Measurements from ENCODE around the gene CELSR2. TPM values are rescaled to one million over a fixed set of nuclear protein-coding genes. Genes with fewer than 3 reads are reported as not detected.

CELSR2 gene
- total RNA-seq, 4 donors from 2014 or later = 1.6 to 2.6 (median 1.9) TPM

GRCh38 chr1:109307274-109308021 is 58.1 kb downstream of the CELSR2 start:
- no peak for ATAC-seq (ENCODE audit: low FRiP score)
- no peak for TF ChIP-seq CTCF (IDR thresholded peaks at IDR 0.05)
- DNase-seq (ENCODE audit: low spot score) = no peak

- ATAC-seq (ENCODE audit: low FRiP score) = no peak
- DNase-seq (ENCODE audit: low spot score) = no peak
- TF ChIP-seq CTCF (IDR thresholded peaks at IDR 0.05) = no peak
Observed at GRCh38 chr1:109309347-109309746, 60.0 kb downstream of the CELSR2 start.

GRCh38 chr1:109312246-109312645 is 62.9 kb downstream of the CELSR2 start:
- no peak for ATAC-seq (ENCODE audit: low FRiP score)
- DNase-seq (ENCODE audit: low spot score) = no peak
- TF ChIP-seq CTCF (IDR thresholded peaks at IDR 0.05) = no peak

GRCh38 chr1:109312978-109313775 is 63.8 kb downstream of the CELSR2 start:
- ATAC-seq (ENCODE audit: low FRiP score) = no peak
- no peak for DNase-seq (ENCODE audit: low spot score)
- TF ChIP-seq CTCF (IDR thresholded peaks at IDR 0.05) = no peak

GRCh38 chr1:109314795-109315194 is 65.5 kb downstream of the CELSR2 start:
- DNase-seq (ENCODE audit: low spot score) = no peak

GRCh38 chr1:109315288-109315687 is 65.9 kb downstream of the CELSR2 start:
- ATAC-seq (ENCODE audit: low FRiP score) = no peak
- DNase-seq (ENCODE audit: low spot score) = no peak
- TF ChIP-seq CTCF (IDR thresholded peaks at IDR 0.05) = no peak

More at GRCh38 chr1:109314795-109315194, 65.5 kb downstream of the CELSR2 start:
- no peak for TF ChIP-seq CTCF (IDR thresholded peaks at IDR 0.05)
- ATAC-seq (ENCODE audit: low FRiP score) = no peak
